GM12874 (cell line): ENCODE measurements around the gene REM2.

Experiments used
- TF ChIP-seq, protein P1 (sequence below): IDR thresholded peaks from 2 replicates; pipeline ENCODE4 v1.5.1; 2011; ENCODE audit warnings: low read depth, mild to moderate bottlenecking, control low read depth, low read length, moderate library complexity; ENCODE audit not compliant: insufficient read depth

REM2 gene, protein sequence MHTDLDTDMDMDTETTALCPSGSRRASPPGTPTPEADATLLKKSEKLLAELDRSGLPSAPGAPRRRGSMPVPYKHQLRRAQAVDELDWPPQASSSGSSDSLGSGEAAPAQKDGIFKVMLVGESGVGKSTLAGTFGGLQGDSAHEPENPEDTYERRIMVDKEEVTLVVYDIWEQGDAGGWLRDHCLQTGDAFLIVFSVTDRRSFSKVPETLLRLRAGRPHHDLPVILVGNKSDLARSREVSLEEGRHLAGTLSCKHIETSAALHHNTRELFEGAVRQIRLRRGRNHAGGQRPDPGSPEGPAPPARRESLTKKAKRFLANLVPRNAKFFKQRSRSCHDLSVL

DNA sequence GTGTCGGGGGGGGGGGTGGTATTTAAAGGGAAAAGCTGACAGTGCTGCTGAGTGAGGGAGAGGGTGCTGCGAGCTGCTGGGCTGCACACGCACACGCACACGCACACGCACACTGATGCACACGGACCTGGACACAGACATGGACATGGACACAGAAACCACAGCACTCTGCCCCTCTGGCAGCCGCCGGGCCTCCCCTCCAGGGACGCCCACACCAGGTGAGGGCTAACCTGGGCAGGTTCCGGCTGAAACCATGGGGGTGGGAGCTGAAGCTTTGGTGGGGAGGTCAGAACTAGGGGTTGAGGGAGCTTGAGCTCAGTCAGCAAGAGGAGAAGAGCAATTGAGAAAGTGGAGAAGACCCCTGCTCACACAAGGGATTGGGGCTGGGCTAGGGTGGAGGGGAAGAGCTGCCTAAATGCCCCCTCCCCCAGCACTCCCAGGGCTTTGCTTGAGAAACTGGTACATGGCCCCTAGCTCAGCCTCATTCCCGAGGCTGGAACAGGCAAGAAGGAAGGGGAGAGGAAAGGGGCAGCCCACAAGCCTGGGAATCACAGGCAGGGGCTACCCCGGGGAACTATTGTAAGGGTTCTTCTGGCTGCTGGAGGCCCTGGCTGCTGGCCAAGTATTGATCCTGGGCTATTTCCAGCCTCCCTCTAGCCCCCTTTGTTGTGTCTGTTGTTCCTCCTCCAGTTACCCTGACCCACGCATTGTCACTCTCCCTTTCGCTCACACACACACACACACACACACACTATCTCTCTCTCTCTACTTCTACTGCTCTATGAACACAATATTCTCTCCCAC lies at the start of gene REM2:
Gene REM2 (plus strand): TSS at position 50 of the 804 bp plus-strand sequence. CDS start 66 bp downstream, at position 116.
- TF ChIP-seq, protein P1, sequence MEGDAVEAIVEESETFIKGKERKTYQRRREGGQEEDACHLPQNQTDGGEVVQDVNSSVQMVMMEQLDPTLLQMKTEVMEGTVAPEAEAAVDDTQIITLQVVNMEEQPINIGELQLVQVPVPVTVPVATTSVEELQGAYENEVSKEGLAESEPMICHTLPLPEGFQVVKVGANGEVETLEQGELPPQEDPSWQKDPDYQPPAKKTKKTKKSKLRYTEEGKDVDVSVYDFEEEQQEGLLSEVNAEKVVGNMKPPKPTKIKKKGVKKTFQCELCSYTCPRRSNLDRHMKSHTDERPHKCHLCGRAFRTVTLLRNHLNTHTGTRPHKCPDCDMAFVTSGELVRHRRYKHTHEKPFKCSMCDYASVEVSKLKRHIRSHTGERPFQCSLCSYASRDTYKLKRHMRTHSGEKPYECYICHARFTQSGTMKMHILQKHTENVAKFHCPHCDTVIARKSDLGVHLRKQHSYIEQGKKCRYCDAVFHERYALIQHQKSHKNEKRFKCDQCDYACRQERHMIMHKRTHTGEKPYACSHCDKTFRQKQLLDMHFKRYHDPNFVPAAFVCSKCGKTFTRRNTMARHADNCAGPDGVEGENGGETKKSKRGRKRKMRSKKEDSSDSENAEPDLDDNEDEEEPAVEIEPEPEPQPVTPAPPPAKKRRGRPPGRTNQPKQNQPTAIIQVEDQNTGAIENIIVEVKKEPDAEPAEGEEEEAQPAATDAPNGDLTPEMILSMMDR, result no peak

DNA sequence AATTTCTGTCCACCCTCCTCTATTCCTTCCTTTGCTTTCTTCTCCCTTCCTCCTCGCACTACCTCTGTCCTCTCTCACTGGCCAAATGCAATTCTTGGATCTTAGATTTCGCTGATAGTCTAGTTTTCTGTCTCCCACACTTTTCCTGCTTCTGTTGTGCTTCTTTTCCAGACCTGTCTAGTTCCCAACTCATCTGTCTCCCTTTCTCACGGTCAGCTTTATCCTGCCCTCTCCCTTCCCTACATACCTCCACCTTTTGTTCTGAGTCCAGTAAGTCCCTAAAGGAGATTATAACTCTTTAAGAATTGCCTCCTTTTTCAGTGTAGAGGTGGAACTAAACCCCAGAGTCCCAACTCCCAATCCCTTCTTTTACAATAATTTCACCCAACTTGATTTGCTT lies 47.5 kb upstream of the REM2 start:
- TF ChIP-seq, protein P1, result no peak

DNA sequence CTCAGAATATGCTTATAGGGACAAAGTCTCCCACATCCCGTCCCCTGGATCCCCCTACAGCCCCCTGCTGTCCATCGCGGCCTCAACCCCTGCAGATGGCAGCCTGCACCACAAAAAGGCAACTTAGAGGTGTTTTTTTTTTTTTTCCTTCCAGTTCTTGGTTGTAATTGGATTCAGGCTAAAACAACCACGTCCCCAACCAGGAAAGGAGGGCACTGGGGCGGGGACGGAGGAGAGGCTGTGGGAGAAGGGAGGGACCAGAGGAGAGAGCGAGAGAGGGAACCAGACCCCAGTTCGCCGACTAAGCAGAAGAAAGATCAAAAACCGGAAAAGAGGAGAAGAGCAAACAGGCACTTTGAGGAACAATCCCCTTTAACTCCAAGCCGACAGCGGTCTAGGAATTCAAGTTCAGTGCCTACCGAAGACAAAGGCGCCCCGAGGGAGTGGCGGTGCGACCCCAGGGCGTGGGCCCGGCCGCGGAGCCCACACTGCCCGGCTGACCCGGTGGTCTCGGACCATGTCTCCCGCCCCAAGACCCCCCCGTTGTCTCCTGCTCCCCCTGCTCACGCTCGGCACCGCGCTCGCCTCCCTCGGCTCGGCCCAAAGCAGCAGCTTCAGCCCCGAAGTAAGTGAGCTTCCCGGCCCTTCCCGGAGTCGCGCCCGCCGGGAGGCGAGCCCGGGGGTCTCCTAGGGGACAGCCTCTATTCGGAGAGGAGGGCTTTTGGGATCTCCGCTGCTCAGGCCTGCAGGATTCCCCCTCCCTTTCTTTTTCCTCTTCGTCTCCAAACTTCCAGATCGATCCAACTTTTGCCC lies 46.5 kb upstream of the REM2 start, which contains the start of gene MMP14:
Gene MMP14 (plus strand): TSS at position 285 of the 813 bp plus-strand sequence. CDS start 233 bp downstream, at position 518.
- TF ChIP-seq, protein P1, result no peak

DNA sequence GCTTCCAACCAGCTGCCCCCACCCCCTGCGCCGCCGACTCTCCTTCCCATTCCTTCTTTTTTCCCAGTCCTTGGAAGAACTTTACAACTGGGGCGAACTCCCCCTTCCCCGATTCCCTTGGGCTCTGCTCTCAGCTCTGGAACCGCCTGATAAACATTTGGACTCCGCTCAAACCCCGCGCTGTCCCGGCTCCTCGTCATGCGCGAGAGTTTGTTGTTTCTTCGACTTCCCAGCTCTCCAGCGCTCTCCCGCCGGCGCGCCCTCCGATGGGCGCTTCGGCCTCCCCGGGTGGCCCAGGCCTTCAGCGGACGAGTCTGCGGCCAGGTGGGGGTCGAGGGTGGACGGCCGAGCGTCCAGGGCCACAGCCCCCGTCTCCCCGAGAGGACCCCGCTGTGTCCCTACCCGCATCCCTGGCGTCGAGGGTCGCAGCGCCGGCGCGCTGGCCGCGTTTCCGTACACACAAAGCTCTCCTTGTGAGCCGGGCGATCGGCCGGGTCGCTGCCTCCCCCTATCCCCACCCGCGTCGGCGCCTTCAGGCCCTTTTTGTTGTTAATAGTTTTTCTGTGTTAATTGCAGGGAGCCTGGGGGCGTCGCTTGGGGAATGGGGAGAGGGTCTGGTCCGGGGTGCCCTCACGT lies 45.8 kb upstream of the REM2 start:
- TF ChIP-seq, protein P1, result no peak

DNA sequence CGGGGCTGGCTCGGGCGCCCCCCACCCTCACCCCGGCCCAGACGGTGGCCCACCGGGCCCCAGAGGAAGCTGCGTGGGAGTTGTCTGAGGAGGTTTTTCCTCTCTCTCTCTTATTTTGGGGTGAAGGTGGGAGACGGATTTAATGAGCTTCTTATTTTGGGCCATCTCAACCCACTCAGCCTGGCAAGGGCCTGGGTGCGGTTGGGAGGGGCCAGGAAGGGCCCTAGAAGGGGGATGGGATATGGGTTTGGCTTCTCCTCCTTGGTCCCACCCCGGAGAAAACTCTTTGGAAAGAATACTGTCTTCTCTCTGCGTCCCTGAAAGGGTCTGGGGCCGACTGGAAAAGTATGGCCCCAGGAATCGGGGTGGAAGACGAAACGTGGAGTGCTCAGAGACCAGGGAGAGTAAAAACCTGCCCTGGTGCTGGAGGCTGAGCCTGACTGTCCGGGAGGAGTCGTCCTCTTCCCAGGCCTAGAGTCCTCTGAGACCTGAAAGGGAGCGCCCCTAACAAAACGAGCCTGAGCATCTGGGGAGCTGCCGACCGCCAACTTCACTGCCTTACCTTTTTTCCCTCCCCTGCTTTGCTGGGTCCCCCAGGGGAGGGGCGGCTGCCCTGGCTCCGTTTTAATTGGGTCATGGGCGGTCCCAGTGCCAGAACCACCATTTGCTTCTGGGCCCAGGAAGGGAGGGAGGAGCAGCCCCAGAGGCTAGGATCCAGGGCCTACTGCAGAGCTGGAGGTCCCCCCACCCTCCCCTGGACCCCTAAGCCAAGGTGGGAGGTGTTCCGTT lies 45.1 kb upstream of the REM2 start:
- TF ChIP-seq, protein P1, result no peak

DNA sequence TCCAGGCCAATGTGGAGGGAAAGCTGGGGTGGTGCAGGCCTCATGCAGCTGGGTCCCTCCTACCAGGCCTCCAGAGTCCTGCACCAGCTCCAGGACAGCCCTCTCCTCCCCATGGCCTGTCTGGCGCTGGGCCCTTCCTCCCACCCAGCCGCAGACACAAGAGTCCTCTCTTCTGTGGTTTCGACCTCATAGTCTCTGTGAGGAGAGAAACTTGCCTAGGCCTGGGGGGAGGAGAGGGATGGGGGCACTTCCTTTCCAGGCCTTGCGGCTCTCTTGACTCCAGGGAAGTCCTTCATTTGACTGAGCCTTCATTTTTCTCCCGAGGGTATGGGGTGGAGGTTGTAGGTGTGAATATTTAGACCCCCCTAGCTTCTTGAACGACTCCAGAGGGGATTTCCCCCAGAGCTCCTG lies 44.4 kb upstream of the REM2 start:
- TF ChIP-seq, protein P1, result no peak
